ENCODE data around the gene ACTA1. TPM values are rescaled to one million over a fixed set of nuclear protein-coding genes. Genes with fewer than 3 reads are reported as not detected.
"Not testable (repeated sequence)": the region's sequence is repeated elsewhere in the genome, so short reads cannot be mapped to it uniquely, and the experiment has no call there.

ACTA1 gene
- total RNA-seq = under 1 TPM in 2 of 4 donors, not detected in 2; 0.33 to 0.40 TPM

GRCh38 chr1:229434005-229434640 lies at the start of gene ACTA1:
Gene ACTA1 (minus strand): TSS chr1:229434094. CDS start chr1:229433115, 979 bp downstream.
- no peak for TF ChIP-seq POLR2A (IDR thresholded peaks at IDR 0.05)
- TF ChIP-seq CTCF (IDR thresholded peaks at IDR 0.05) = no peak
- H3K27me3 ChIP-seq = peaks cover 31% of the 10 kb centered on the region
- peaks cover 13 to 23% of the 10 kb centered on the region in 2 donors for H3K4me1 ChIP-seq
- H3K4me3 ChIP-seq (replicated peaks in 1 of 3) = no peak within 1 kb of the TSS
- 0 to 1% methylated on average over 10 to 25 of the region's 51 CpGs for WGBS, 2 donors
- no peak for DNase-seq
- H3K36me3 ChIP-seq = no peaks in the 10 kb centered on the region
- intact Hi-C loops (cut with DNase I) = no loop called here
- no peaks in the 10 kb centered on the region for H3K9me3 ChIP-seq
- no peak within 1 kb of the TSS for H3K27ac ChIP-seq

- Histone ChIP-seq H3K4me3 (replicated peaks in 1 of 3) (no peak overlapping the region), H3K36me3 (peaks cover 25 to 40% of the 10 kb centered on the region in 2 donors), H3K27ac (no peak overlapping the region), H3K27me3 (no peaks in the 10 kb centered on the region), H3K4me1 (no peaks in the 10 kb centered on the region), H3K9me3 (no peaks in the 10 kb centered on the region)
- 75 to 92% methylated on average over 5 of the region's 5 CpGs for WGBS, 2 donors
- intact Hi-C loops (cut with DNase I) = loop anchor here (5.0 kb wide), 1 partner anchor 225 kb away; no protein-coding TSS in a partner anchor
- TF ChIP-seq POLR2A (IDR thresholded peaks at IDR 0.05) = no peak
- no peak for TF ChIP-seq CTCF (IDR thresholded peaks at IDR 0.05)
- DNase-seq = no peak
Observed at GRCh38 chr1:229482511-229482910, 48.6 kb upstream of the ACTA1 start.

- TF ChIP-seq POLR2A (IDR thresholded peaks at IDR 0.05) (no peak), CTCF (IDR thresholded peaks at IDR 0.05) (no peak)
- WGBS, 2 donors = 93 to 94% methylated on average over 7 of the region's 7 CpGs
- H3K27me3 ChIP-seq = no peaks in the 10 kb centered on the region
- H3K4me1 ChIP-seq = no peaks in the 10 kb centered on the region
- H3K9me3 ChIP-seq = no peaks in the 10 kb centered on the region
- intact Hi-C loops (cut with DNase I) = loop anchor here (5.0 kb wide), 1 partner anchor 223 kb away; no protein-coding TSS in a partner anchor
- no peak overlapping the region for H3K4me3 ChIP-seq (replicated peaks in 1 of 3)
- DNase-seq = no peak
- no peak overlapping the region for H3K27ac ChIP-seq
- H3K36me3 ChIP-seq = peaks cover 9 to 36% of the 10 kb centered on the region in 2 donors
Observed at GRCh38 chr1:229480495-229480894, 46.6 kb upstream of the ACTA1 start.

GRCh38 chr1:229479660-229480399 lies 45.9 kb upstream of the ACTA1 start:
- peaks cover 9 to 37% of the 10 kb centered on the region in 2 donors for H3K36me3 ChIP-seq
- intact Hi-C loops (cut with DNase I) = loop anchor here (5.0 to 10.0 kb wide), 2 partner anchors 223 to 815 kb away; no protein-coding TSS in a partner anchor
- H3K27me3 ChIP-seq = no peaks in the 10 kb centered on the region
- H3K4me1 ChIP-seq = no peaks in the 10 kb centered on the region
- no peaks in the 10 kb centered on the region for H3K9me3 ChIP-seq
- H3K27ac ChIP-seq = no peak overlapping the region
- no peak for TF ChIP-seq CTCF (IDR thresholded peaks at IDR 0.05)
- no peak for TF ChIP-seq POLR2A (IDR thresholded peaks at IDR 0.05)
- H3K4me3 ChIP-seq (replicated peaks in 1 of 3) = no peak overlapping the region
- peak; percentile 15 to 18 for DNase-seq
- 75 to 78% methylated on average over 10 of the region's 10 CpGs for WGBS, 2 donors

- no peak for DNase-seq
- no peak overlapping the region for H3K4me3 ChIP-seq (replicated peaks in 1 of 3)
- 100% methylated on average over 1 of the region's 1 CpG for WGBS, 2 donors
- TF ChIP-seq POLR2A (IDR thresholded peaks at IDR 0.05) (no peak), CTCF (IDR thresholded peaks at IDR 0.05) (no peak)
- H3K27ac ChIP-seq = no peak overlapping the region
- peaks cover 9 to 38% of the 10 kb centered on the region in 2 donors for H3K36me3 ChIP-seq
- no peaks in the 10 kb centered on the region for H3K27me3 ChIP-seq
- H3K4me1 ChIP-seq = no peaks in the 10 kb centered on the region
- no peaks in the 10 kb centered on the region for H3K9me3 ChIP-seq
- intact Hi-C loops (cut with DNase I) = loop anchor here (10.0 kb wide), 1 partner anchor 814 kb away; no protein-coding TSS in a partner anchor
Observed at GRCh38 chr1:229478852-229479251, 45.0 kb upstream of the ACTA1 start.

GRCh38 chr1:229475859-229476258 lies 42.0 kb upstream of the ACTA1 start:
- H3K36me3 ChIP-seq = peaks cover 16 to 37% of the 10 kb centered on the region in 2 donors
- not testable (repeated sequence) for DNase-seq; H3K4me3 ChIP-seq (replicated peaks in 1 of 3); H3K27me3 ChIP-seq; H3K4me1 ChIP-seq; H3K9me3 ChIP-seq; H3K27ac ChIP-seq
- intact Hi-C loops (cut with DNase I) = loop anchor here (10.0 kb wide), 1 partner anchor 811 kb away; no protein-coding TSS in a partner anchor
- 91 to 94% methylated on average over 13 of the region's 13 CpGs for WGBS, 2 donors
